ENCODE results near the gene ABLIM1. TPM values are rescaled to one million over a fixed set of nuclear protein-coding genes. Genes with fewer than 3 reads are reported as not detected.

The ABLIM1 gene
- total RNA-seq, 4 donors from 2014 or later: 185 to 345 (median 304) TPM

DNA sequence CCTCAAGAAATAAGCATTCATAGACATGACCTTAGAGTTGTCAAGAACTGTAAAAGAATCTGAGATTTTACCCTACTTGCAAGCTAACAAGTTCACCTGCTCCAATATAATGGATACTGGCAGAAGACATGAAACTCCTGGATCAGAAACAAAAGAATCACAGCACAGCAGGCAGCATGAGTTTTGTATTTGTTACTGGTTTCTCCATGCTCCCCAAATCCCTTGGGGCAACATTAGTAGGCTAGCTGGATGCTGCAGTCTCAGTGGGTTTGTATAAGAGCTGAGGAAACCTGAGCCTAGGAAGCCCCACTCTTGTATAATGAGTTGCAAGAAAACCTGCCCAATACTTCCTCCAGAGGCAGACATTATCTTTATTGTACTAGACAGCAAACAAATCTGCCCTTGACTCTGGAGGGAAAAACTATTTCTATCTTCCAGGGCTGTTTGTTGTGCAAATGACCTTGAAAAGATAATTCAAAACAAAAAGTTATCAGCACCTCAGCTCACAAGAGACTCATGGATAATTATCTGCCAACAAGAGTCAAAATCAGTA is 64.8 kb downstream of the ABLIM1 start:
- Histone ChIP-seq H3K4me1 (no peaks in the 10 kb centered on the region), H3K27me3 (no peaks in the 10 kb centered on the region), H3K4me3 (no peak overlapping the region), H3K9me3 (no peaks in the 10 kb centered on the region), H3K36me3 (peaks cover 0 to 5% (median 0%) of the 10 kb centered on the region in 3 donors), H3K27ac (no peak overlapping the region)
- TF ChIP-seq, protein P1, sequence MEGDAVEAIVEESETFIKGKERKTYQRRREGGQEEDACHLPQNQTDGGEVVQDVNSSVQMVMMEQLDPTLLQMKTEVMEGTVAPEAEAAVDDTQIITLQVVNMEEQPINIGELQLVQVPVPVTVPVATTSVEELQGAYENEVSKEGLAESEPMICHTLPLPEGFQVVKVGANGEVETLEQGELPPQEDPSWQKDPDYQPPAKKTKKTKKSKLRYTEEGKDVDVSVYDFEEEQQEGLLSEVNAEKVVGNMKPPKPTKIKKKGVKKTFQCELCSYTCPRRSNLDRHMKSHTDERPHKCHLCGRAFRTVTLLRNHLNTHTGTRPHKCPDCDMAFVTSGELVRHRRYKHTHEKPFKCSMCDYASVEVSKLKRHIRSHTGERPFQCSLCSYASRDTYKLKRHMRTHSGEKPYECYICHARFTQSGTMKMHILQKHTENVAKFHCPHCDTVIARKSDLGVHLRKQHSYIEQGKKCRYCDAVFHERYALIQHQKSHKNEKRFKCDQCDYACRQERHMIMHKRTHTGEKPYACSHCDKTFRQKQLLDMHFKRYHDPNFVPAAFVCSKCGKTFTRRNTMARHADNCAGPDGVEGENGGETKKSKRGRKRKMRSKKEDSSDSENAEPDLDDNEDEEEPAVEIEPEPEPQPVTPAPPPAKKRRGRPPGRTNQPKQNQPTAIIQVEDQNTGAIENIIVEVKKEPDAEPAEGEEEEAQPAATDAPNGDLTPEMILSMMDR (IDR thresholded peaks at IDR 0.05): no peak
- no peak for TF ChIP-seq POLR2A (IDR thresholded peaks at IDR 0.05)
- intact Hi-C loops (cut with DNase I): no loop called here
- DNase-seq: no peak

DNA sequence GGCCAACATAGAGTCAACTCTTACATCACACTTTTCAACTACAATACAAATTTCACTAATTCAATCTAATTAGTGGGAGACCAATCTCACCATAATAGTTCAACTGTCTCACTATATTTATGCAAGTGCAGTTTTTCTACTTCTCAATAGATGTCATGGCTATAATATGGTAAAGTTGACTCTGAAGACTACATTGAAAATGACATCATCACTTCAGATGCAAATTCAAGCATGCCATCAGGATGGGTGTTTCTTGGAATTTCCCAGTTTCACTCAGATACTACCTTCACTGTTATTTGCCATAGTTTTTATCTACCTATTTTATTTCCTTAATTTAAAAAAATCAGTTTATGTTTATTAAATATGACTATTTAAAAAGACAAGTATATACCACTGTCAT is 67.1 kb downstream of the ABLIM1 start:
- intact Hi-C loops (cut with DNase I): no loop called here
- Histone ChIP-seq H3K4me3 (no peak overlapping the region), H3K4me1 (no peaks in the 10 kb centered on the region), H3K27me3 (no peaks in the 10 kb centered on the region), H3K27ac (no peak overlapping the region), H3K36me3 (peaks cover 0 to 5% (median 0%) of the 10 kb centered on the region in 3 donors), H3K9me3 (no peaks in the 10 kb centered on the region)
- TF ChIP-seq POLR2A (IDR thresholded peaks at IDR 0.05): no peak
- TF ChIP-seq, protein P1 (IDR thresholded peaks at IDR 0.05): no peak
- DNase-seq: no peak

DNA sequence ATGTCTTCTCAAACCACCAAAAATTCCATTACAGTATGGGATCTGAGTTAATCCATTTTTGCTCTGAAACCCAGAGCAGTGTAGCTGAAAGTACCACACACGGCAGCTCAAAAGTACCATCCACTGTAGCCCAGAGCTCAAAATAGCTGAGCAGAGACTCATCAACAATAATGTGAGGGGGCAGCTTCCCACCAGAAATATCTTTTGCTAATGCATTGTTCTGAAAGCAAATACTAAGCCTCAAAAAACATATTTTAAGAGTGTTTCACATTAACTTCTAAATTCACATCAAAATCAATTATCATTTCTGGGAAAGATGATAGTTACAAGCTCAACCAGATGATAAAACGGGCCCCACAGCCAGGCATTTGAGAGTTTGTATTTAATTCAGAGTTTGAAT is 73.7 kb downstream of the ABLIM1 start:
- WGBS, 2 donors: 67 to 81% methylated on average over 2 of the region's 2 CpGs
- Histone ChIP-seq H3K4me1 (no peaks in the 10 kb centered on the region), H3K4me3 (no peak overlapping the region), H3K36me3 (no peaks in the 10 kb centered on the region), H3K27me3 (no peaks in the 10 kb centered on the region), H3K27ac (no peak overlapping the region), H3K9me3 (no peaks in the 10 kb centered on the region)
- intact Hi-C loops (cut with DNase I): no loop called here
- no peak for TF ChIP-seq POLR2A (IDR thresholded peaks at IDR 0.05)
- TF ChIP-seq, protein P1 (IDR thresholded peaks at IDR 0.05): no peak
- DNase-seq: no peak

DNA sequence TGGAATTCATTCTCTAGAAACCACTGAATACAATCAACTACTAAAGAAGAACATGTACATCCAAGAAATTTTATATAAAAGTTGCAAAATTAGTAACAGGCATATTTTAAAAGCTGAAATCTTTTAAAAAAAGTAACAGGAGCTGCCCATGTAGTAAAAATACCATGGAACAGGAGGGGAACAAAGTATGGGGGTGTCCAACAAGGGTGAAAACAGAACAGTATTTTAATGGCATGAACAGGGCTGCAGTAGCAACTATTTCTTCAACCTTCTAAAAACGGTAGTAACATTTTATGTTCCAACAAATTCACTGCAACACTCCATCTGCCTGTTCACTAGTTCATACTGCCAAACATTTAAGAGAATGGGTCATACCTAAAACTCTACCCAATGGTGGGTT is 77.0 kb downstream of the ABLIM1 start:
- Histone ChIP-seq H3K4me3 (no peak overlapping the region), H3K27me3 (no peaks in the 10 kb centered on the region)
- 83 to 86% methylated on average over 1 of the region's 1 CpG for WGBS, 2 donors

DNA sequence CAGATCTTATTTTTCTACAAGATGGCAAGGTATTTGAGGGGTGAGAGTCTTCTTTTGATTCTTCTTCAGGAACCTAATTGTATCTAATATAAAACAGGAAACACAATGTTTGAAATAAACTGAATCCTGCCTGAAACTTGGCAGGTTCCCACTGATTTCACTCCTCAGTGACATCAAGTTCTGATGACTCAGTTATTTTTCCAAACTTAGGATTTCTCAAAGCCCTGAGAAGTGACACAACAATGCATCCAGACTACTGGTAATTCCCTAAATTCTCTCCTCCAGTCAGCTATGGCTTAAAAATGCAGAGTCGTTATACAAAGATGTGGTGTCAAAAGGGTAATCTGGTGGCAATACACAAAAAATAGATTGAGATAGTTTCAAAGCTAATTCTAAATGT is 80.9 kb downstream of the ABLIM1 start:
- WGBS, 2 donors: 0 to 33% methylated on average over 1 of the region's 1 CpG
- Histone ChIP-seq H3K4me3 (no peak overlapping the region), H3K27me3 (no peaks in the 10 kb centered on the region), H3K27ac (peak overlapping the region; percentile 69 to 90 (median 78)), H3K4me1 (peaks cover 14 to 52% (median 30%) of the 10 kb centered on the region in 3 donors), H3K36me3 (no peaks in the 10 kb centered on the region), H3K9me3 (no peaks in the 10 kb centered on the region)
- DNase-seq: no peak
- TF ChIP-seq POLR2A (IDR thresholded peaks at IDR 0.05): no peak
- TF ChIP-seq, protein P1 (IDR thresholded peaks at IDR 0.05): no peak
- intact Hi-C loops (cut with DNase I): no loop called here

More for the DNA sequence above, 77.0 kb downstream of the ABLIM1 start:
- DNase-seq: no peak
- Histone ChIP-seq H3K9me3 (no peaks in the 10 kb centered on the region), H3K4me1 (peaks cover 14 to 22% (median 21%) of the 10 kb centered on the region in 3 donors), H3K36me3 (no peaks in the 10 kb centered on the region), H3K27ac (no peak overlapping the region)
- TF ChIP-seq POLR2A (IDR thresholded peaks at IDR 0.05): no peak
- TF ChIP-seq, protein P1 (IDR thresholded peaks at IDR 0.05): no peak
- intact Hi-C loops (cut with DNase I): no loop called here
